Hepatocyte (in vitro differentiated cells): ENCODE results near the gene DPPA5. TPM values are rescaled to one million over a fixed set of nuclear protein-coding genes. Genes with fewer than 3 reads are reported as not detected.
"Not testable (repeated sequence)": the region's sequence is repeated elsewhere in the genome, so short reads cannot be mapped to it uniquely, and the experiment has no call there.

Experiments
- DNase-seq: peaks from one replicate; pipeline ENCODE4 v3.0.0-alpha.2; 2016; ENCODE audit warnings: low spot score
- H2AFZ ChIP-seq: fragments of 200-600 bp; sonication (generic); 2 replicates; pipeline ENCODE4 v1.6.0; 2016; ENCODE audit warnings: antibody characterized with exemption, mild to moderate bottlenecking
- H3K27ac ChIP-seq: fragments of 200-600 bp; sonication (generic); 2 replicates; pipeline ENCODE4 v1.5.1; 2016; ENCODE audit warnings: mild to moderate bottlenecking
- H3K27me3 ChIP-seq: fragments of 200-600 bp; sonication (generic); 2 replicates; pipeline ENCODE4 v1.6.1; 2016
- H3K36me3 ChIP-seq: fragments of 200-600 bp; sonication (generic); replicated peaks from 2 replicates; pipeline ENCODE4 v1.5.1; 2016; ENCODE audit warnings: low read depth; ENCODE audit not compliant: insufficient read depth
- H3K4me1 ChIP-seq: fragments of 200-600 bp; sonication (generic); 2 replicates; pipeline ENCODE4 v1.5.1; 2016; ENCODE audit warnings: mild to moderate bottlenecking, moderate library complexity; ENCODE audit not compliant: insufficient read depth
- H3K4me2 ChIP-seq: fragments of 200-600 bp; sonication (generic); 2 replicates; pipeline ENCODE4 v1.6.0; 2016
- H3K4me3 ChIP-seq: fragments of 200-600 bp; sonication (generic); 2 replicates; pipeline ENCODE4 v1.5.1; 2016; ENCODE audit warnings: mild to moderate bottlenecking
- H3K79me2 ChIP-seq: fragments of 200-600 bp; sonication (generic); 2 replicates; pipeline ENCODE4 v1.6.0; 2017; ENCODE audit warnings: mild to moderate bottlenecking
- H3K9me2 ChIP-seq: fragments of 200-600 bp; sonication (generic); replicated peaks from 2 replicates; pipeline ENCODE4 v1.6.0; 2017; ENCODE audit warnings: mild to moderate bottlenecking; ENCODE audit not compliant: insufficient read depth
- H3K9me3 ChIP-seq: fragments of 200-600 bp; sonication (generic); 2 replicates; pipeline ENCODE4 v1.5.1; 2016; ENCODE audit warnings: low read depth, mild to moderate bottlenecking
- H4K20me1 ChIP-seq: fragments of 200-600 bp; sonication (generic); 2 replicates; pipeline ENCODE4 v1.6.0; 2016; ENCODE audit warnings: mild to moderate bottlenecking; ENCODE audit not compliant: insufficient read depth, poor library complexity, severe bottlenecking
- EZH2 ChIP-seq: fragments of 200-600 bp; sonication (generic); IDR thresholded peaks from 2 replicates; pipeline ENCODE4 v1.6.1; 2016; ENCODE audit warnings: antibody characterized with exemption, mild to moderate bottlenecking, borderline replicate concordance
- EZH2phosphoT487 ChIP-seq: fragments of 200-600 bp; sonication (generic); IDR thresholded peaks from one replicate; pipeline ENCODE4 v1.6.1; 2018; ENCODE audit warnings: antibody characterized with exemption, mild to moderate bottlenecking, low read depth, moderate library complexity; ENCODE audit not compliant: unreplicated experiment, severe bottlenecking
- WGBS: methylation state at CpG from one replicate; pipeline ENCODE4 v1.1.6; 2016; ENCODE audit warnings: low lambda C conversion rate; ENCODE audit errors: missing lambda C conversion rate; 5-methylcytosine and 5-hydroxymethylcytosine counted together
- polyA plus RNA-seq: library from polyadenylated mRNA; unstranded; fragments of >200 nt; fragmentation: Nextera tagmentation; extraction: Ambion mirVana; gene quantifications from 2 replicates; pipeline ENCODE4 v1.2.1, GENCODE V29; 2016
- total RNA-seq: library from RNA; depleted of rRNA; stranded (reverse); fragments of >200 nt; gene quantifications from 2 replicates; pipeline ENCODE4 v1.2.3, GENCODE V29; 2014
- TF ChIP-seq, protein P1 (sequence below): fragments of 200-600 bp; sonication (generic); IDR thresholded peaks from 2 replicates; pipeline ENCODE4 v1.5.1; 2016; ENCODE audit warnings: antibody characterized with exemption, mild to moderate bottlenecking; ENCODE audit not compliant: poor library complexity

DPPA5 gene
- total and polyA plus RNA-seq, 2 experiments from 2014 or later = not detected

DNA sequence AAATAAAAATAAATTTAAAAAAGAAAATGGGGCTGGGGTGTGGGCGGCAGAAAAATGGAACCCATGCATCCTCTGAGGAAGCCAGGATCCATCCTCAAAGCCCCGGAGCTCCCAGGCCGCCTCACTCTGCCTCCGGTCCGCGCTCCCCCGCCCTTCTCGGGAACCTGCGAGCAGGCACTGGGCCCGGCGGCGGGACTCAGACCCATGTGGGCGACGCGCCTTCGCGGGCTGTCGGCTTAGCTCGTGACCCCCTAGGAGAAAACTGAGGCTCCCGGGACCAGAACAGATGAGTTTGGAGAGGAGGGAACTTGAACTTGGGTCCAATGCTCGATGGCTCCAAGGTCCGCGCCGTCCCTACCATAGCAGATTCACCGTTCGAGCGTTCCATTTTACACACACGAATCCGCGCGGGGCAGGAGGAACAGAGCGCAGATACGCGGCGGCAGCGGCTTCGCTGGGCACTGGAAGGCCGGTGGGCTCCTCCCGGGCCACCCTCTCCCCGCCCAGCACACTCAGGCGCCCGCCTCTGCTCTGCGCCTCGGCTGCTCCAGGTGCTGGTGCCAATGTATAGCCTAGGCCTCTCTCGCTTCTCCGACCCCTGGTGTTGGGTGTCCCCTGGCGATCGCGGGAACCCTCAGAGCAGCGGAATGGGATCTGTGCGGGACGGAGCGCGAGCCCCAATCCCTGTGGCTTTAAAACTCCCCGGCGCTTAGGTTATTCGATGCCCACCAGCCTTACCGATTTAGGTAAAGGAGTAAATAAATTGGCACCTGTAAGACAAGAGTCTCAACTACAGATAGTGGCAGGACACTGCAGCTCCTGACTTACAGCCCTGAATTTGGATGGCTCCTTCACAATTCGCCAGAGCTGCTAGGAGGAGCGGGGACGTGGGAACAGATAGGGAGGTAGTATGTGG, 39.2 kb downstream of the DPPA5 start:
- TF ChIP-seq EZH2 (no peak), EZH2phosphoT487 (no peak)
- TF ChIP-seq, protein P1, sequence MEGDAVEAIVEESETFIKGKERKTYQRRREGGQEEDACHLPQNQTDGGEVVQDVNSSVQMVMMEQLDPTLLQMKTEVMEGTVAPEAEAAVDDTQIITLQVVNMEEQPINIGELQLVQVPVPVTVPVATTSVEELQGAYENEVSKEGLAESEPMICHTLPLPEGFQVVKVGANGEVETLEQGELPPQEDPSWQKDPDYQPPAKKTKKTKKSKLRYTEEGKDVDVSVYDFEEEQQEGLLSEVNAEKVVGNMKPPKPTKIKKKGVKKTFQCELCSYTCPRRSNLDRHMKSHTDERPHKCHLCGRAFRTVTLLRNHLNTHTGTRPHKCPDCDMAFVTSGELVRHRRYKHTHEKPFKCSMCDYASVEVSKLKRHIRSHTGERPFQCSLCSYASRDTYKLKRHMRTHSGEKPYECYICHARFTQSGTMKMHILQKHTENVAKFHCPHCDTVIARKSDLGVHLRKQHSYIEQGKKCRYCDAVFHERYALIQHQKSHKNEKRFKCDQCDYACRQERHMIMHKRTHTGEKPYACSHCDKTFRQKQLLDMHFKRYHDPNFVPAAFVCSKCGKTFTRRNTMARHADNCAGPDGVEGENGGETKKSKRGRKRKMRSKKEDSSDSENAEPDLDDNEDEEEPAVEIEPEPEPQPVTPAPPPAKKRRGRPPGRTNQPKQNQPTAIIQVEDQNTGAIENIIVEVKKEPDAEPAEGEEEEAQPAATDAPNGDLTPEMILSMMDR = no peak
- H3K27ac ChIP-seq = no peak overlapping the region
- no peaks in the 10 kb centered on the region for H3K79me2 ChIP-seq
- H4K20me1 ChIP-seq = no peaks in the 10 kb centered on the region
- WGBS = 97% methylated on average over 60 of the region's 61 CpGs
- DNase-seq = no peak
- no peak overlapping the region for H3K4me2 ChIP-seq
- H3K27me3 ChIP-seq = no peaks in the 10 kb centered on the region
- H2AFZ ChIP-seq = no peak overlapping the region
- no peak overlapping the region for H3K4me3 ChIP-seq
- H3K9me2 ChIP-seq = no peaks in the 10 kb centered on the region
- no peaks in the 10 kb centered on the region for H3K36me3 ChIP-seq
- H3K9me3 ChIP-seq = no peaks in the 10 kb centered on the region
- peaks cover 6% of the 10 kb centered on the region for H3K4me1 ChIP-seq

- Histone ChIP-seq H2AFZ (peak overlapping the region; percentile 92), H3K4me1 (peaks cover 12% of the 10 kb centered on the region), H3K79me2 (peaks cover 22% of the 10 kb centered on the region), H3K4me2 (peak overlapping the region; percentile 88), H3K4me3 (peak overlapping the region; percentile 72), H3K27ac (peak overlapping the region; percentile 85)
- not testable (repeated sequence) for H3K36me3 ChIP-seq, H3K27me3 ChIP-seq, H3K9me2 ChIP-seq, DNase-seq, H4K20me1 ChIP-seq, H3K9me3 ChIP-seq
- WGBS = 45% methylated on average over 4 of the region's 4 CpGs
Measured at GRCh38 chr6:73310503-73310845, 43.6 kb downstream of the DPPA5 start.

DNA sequence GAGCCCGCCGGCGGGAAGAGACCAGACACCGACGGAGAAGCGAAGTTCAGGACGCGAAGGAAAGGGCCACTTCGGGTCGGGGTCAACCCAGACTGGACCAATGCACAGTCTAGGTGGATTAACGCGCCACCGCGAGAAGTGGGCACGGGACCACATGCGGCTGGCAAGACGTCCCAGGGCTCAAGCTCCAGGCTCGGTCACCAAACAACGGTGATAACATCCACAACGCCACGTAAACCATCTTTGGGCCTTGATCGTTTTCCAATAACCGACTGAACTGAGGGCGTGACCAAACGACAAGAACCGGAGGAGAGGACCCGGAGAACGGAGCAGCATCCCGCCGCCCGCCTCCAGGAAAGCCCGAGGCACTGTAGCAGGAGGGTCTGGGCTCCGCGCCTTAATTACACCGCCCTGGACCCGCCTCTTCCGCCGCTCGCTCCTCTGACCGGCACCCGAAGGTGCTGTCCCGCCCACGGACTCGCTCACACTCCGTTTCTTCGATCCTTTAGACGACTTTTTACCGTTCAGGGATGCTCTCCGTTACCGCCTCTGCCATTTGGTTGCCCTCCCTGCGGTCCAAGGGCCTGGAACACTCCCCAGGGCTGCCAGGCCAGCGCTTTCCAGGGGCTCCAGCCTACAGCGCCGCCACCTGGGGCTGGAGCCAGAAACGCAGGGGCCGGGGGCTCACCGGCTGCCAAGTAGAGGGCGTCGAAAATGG, 44.1 kb downstream of the DPPA5 start:
- Histone ChIP-seq H3K36me3 (no peaks in the 10 kb centered on the region), H3K79me2 (peaks cover 22% of the 10 kb centered on the region), H3K9me3 (no peaks in the 10 kb centered on the region), H3K4me1 (peaks cover 12% of the 10 kb centered on the region), H3K27me3 (no peaks in the 10 kb centered on the region), H3K27ac (peak overlapping the region; percentile 85), H3K4me3 (peak overlapping the region; percentile 72), H3K4me2 (peak overlapping the region; percentile 88), H3K9me2 (no peaks in the 10 kb centered on the region), H4K20me1 (no peaks in the 10 kb centered on the region), H2AFZ (peak overlapping the region; percentile 92)
- no peak for TF ChIP-seq EZH2
- TF ChIP-seq EZH2phosphoT487 = no peak
- TF ChIP-seq, protein P1 = peak; percentile 67
- WGBS = under 1% methylated on average over 57 of the region's 59 CpGs
- DNase-seq = peak; percentile 77

GRCh38 chr6:73309535-73309784, 44.6 kb downstream of the DPPA5 start:
- Histone ChIP-seq H3K79me2 (peaks cover 24% of the 10 kb centered on the region), H3K9me3 (no peaks in the 10 kb centered on the region), H3K27ac (peak overlapping the region; percentile 85), H3K4me2 (peak overlapping the region; percentile 88), H2AFZ (peak overlapping the region; percentile 92), H3K9me2 (no peaks in the 10 kb centered on the region), H3K36me3 (no peaks in the 10 kb centered on the region), H3K4me3 (peak overlapping the region; percentile 72), H3K27me3 (no peaks in the 10 kb centered on the region), H3K4me1 (peaks cover 12% of the 10 kb centered on the region), H4K20me1 (no peaks in the 10 kb centered on the region)
- TF ChIP-seq, protein P1 = no peak
- TF ChIP-seq EZH2phosphoT487 (no peak), EZH2 (no peak)
- DNase-seq = no peak
- WGBS = 5% methylated on average over 13 of the region's 13 CpGs
